ENCODE data around the gene FBXW5. TPM values are rescaled to one million over a fixed set of nuclear protein-coding genes. Genes with fewer than 3 reads are reported as not detected.

Gene FBXW5
- total RNA-seq, 1 experiment from 2014 or later: 62.2 TPM

GRCh38 chr9:136991993-136992818 lies 47.7 kb upstream of the FBXW5 start, which contains the start of gene PAXX:
Gene PAXX (plus strand): TSS chr9:136992422. CDS start chr9:136992444, 22 bp downstream.
- Histone ChIP-seq H2BK15ac (ENCODE audit: low read depth, low read length) (no peak within 1 kb of the TSS), H3K23me2 (ENCODE audit: insufficient read length, low read depth, low read length, poor library complexity, severe bottlenecking) (peaks cover 6% of the 10 kb centered on the region), H3K4ac (ENCODE audit: low read depth, low read length) (no peak within 1 kb of the TSS), H3K27ac (ENCODE audit: insufficient read length, low read depth, low read length) (no peak within 1 kb of the TSS), H4K20me1 (ENCODE audit: control insufficient read depth, insufficient read depth, insufficient read length) (no peaks in the 10 kb centered on the region), H3K4me2 (ENCODE audit: insufficient read depth, insufficient read length, low read length) (peak within 1 kb of the TSS; percentile 66), H3K79me2 (ENCODE audit: insufficient read depth, low read length) (no peaks in the 10 kb centered on the region), H3K14ac (ENCODE audit: insufficient read depth, low read length) (0 out of 2 replicates have a peak within 1 kb of the TSS, but pooled peaks have one; percentile 29), H3K18ac (ENCODE audit: insufficient read length, low read depth, low read length) (no peak within 1 kb of the TSS), H2BK120ac (ENCODE audit: low read depth, low read length, poor library complexity, severe bottlenecking) (no peak within 1 kb of the TSS), H2BK20ac (ENCODE audit: low read depth, low read length, poor library complexity, severe bottlenecking) (no peak within 1 kb of the TSS), H4K91ac (ENCODE audit: insufficient read length, low read depth, low read length) (no peak within 1 kb of the TSS), H3T11ph (ENCODE audit: low read length) (no peak within 1 kb of the TSS), H4K8ac (replicated peaks; ENCODE audit: insufficient read length, low read depth, low read length) (no peak within 1 kb of the TSS), H2AK5ac (ENCODE audit: insufficient read length, low read length) (no peak within 1 kb of the TSS), H3K27me3 (ENCODE audit: insufficient read depth, low read length) (no peaks in the 10 kb centered on the region), H3K9ac (ENCODE audit: extremely low read depth, insufficient read length, low read length) (peak within 1 kb of the TSS; percentile 40), H3K4me1 (ENCODE audit: insufficient read depth, low read length) (no peaks in the 10 kb centered on the region), H2BK12ac (ENCODE audit: insufficient read length, low read depth, low read length) (no peak within 1 kb of the TSS), H3K9me3 (ENCODE audit: control insufficient read depth, low read depth, low read length) (no peaks in the 10 kb centered on the region), H3K23ac (ENCODE audit: insufficient read length, low read depth, low read length) (no peak within 1 kb of the TSS), H2BK5ac (ENCODE audit: insufficient read length, low read length) (no peak within 1 kb of the TSS), H3K79me1 (ENCODE audit: insufficient read depth, low read depth, low read length, poor library complexity, severe bottlenecking) (no peaks in the 10 kb centered on the region), H4K5ac (ENCODE audit: insufficient read length, low read depth, low read length) (no peak within 1 kb of the TSS), H2AFZ (ENCODE audit: low read length) (no peak within 1 kb of the TSS), H3K56ac (ENCODE audit: insufficient read length, low read depth, low read length) (no peak within 1 kb of the TSS)
- TF ChIP-seq, protein P1, sequence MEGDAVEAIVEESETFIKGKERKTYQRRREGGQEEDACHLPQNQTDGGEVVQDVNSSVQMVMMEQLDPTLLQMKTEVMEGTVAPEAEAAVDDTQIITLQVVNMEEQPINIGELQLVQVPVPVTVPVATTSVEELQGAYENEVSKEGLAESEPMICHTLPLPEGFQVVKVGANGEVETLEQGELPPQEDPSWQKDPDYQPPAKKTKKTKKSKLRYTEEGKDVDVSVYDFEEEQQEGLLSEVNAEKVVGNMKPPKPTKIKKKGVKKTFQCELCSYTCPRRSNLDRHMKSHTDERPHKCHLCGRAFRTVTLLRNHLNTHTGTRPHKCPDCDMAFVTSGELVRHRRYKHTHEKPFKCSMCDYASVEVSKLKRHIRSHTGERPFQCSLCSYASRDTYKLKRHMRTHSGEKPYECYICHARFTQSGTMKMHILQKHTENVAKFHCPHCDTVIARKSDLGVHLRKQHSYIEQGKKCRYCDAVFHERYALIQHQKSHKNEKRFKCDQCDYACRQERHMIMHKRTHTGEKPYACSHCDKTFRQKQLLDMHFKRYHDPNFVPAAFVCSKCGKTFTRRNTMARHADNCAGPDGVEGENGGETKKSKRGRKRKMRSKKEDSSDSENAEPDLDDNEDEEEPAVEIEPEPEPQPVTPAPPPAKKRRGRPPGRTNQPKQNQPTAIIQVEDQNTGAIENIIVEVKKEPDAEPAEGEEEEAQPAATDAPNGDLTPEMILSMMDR (conservative IDR thresholded peaks at IDR 0.05): no peak
- H3K4me3 Mint-ChIP-seq: peak within 1 kb of the TSS; percentile 81 to 89
- H3K27me3 Mint-ChIP-seq (ENCODE audit: low read depth): peaks cover 26% of the 10 kb centered on the region
- H3K4me1 Mint-ChIP-seq: peaks cover 6 to 7% of the 10 kb centered on the region in 2 experiments
- WGBS (ENCODE audit: extremely low coverage, insufficient read length, low lambda C conversion rate): no CpG with 5 or more reads among the region's 92 CpGs
- peaks cover 9 to 10% of the 10 kb centered on the region in 2 experiments; a peak in 3 of 5 replicates for H3K9me3 Mint-ChIP-seq
- peak; percentile 93 for DNase-seq
- no peak within 1 kb of the TSS for H3K27ac Mint-ChIP-seq
- H3K36me3 Mint-ChIP-seq (ENCODE audit: insufficient read depth in 1 of 3, low read depth in 3 of 3): peaks cover 2 to 8% (median 2%) of the 10 kb centered on the region in 3 experiments; a peak in 5 of 7 replicates
